Keratinocyte (primary cell): Measurements from ENCODE around the gene SLC6A3. TPM values are rescaled to one million over a fixed set of nuclear protein-coding genes. Genes with fewer than 3 reads are reported as not detected.

ENCODE experiments used
- DNase-seq: peaks from one replicate; pipeline ENCODE4 v3.0.0-alpha.2; 2011; ENCODE audit warnings: low read depth, missing footprints, low spot score
- FAIRE-seq: peaks from 2 replicates; lab custom pipeline; 2011; peaks lifted over from hg19 to GRCh38; lab: Jason Lieb, UNC
- H2AFZ ChIP-seq: 2 replicates; pipeline ENCODE4 v1.6.0; 2012; ENCODE audit warnings: low read length, control low read depth, inconsistent platforms; ENCODE audit not compliant: control insufficient read depth
- H3K27ac ChIP-seq: 2 replicates; pipeline ENCODE4 v1.5.1; 2011; ENCODE audit warnings: low read length; ENCODE audit not compliant: control insufficient read depth, insufficient read depth
- H3K27me3 ChIP-seq: 3 replicates; pipeline ENCODE4 v1.6.0; 2011; ENCODE audit warnings: low read length; ENCODE audit not compliant: control insufficient read depth, insufficient read depth; ENCODE audit errors: extremely low read depth
- H3K36me3 ChIP-seq, 2 experiments: 2 replicates in 1 of 2; 3 replicates in 1 of 2; pipeline ENCODE4 v1.5.1; 2011; ENCODE audit warnings: low read length in 2 of 2, mild to moderate bottlenecking in 1 of 2; ENCODE audit not compliant: control insufficient read depth in 2 of 2, insufficient read depth in 2 of 2; ENCODE audit errors: extremely low read depth in 1 of 2
- H3K4me1 ChIP-seq: 3 replicates; pipeline ENCODE4 v1.5.1; 2011; ENCODE audit warnings: low read length; ENCODE audit not compliant: control insufficient read depth, insufficient read depth; ENCODE audit errors: extremely low read depth
- H3K4me2 ChIP-seq: 3 replicates; pipeline ENCODE4 v1.6.0; 2011; ENCODE audit warnings: low read depth, low read length; ENCODE audit not compliant: control insufficient read depth, insufficient read depth; ENCODE audit errors: extremely low read depth
- H3K4me3 ChIP-seq, 3 experiments: fragments of 200-600 bp in 1 of 3; sonication (generic) in 1 of 3; 2 replicates in 2 of 3; 3 replicates in 1 of 3; pipeline ENCODE4 v1.5.1; 2011 to 2016; ENCODE audit warnings: low read length in 3 of 3, mild to moderate bottlenecking in 3 of 3, control low read depth in 2 of 3, inconsistent platforms in 1 of 3, low read depth in 1 of 3, mixed read lengths in 1 of 3, mixed run types in 1 of 3, moderate library complexity in 1 of 3; ENCODE audit not compliant: control insufficient read depth in 2 of 3, insufficient read depth in 2 of 3; ENCODE audit errors: extremely low read depth in 1 of 3
- H3K79me2 ChIP-seq: 2 replicates; pipeline ENCODE4 v1.6.0; 2012; ENCODE audit warnings: low read length; ENCODE audit not compliant: control insufficient read depth, insufficient read depth
- H3K9ac ChIP-seq: 3 replicates; pipeline ENCODE4 v1.6.0; 2011; ENCODE audit warnings: low read length; ENCODE audit not compliant: control insufficient read depth, insufficient read depth; ENCODE audit errors: extremely low read depth
- H3K9me1 ChIP-seq: 3 replicates; pipeline ENCODE4 v1.6.0; 2011; ENCODE audit warnings: low read length; ENCODE audit not compliant: control insufficient read depth, insufficient read depth; ENCODE audit errors: extremely low read depth
- H3K9me3 ChIP-seq: 2 replicates; pipeline ENCODE4 v1.5.1; 2012; ENCODE audit warnings: low read depth, low read length; ENCODE audit not compliant: control insufficient read depth
- H4K20me1 ChIP-seq: 3 replicates; pipeline ENCODE4 v1.6.0; 2011; ENCODE audit warnings: low read length; ENCODE audit not compliant: control insufficient read depth, insufficient read depth; ENCODE audit errors: extremely low read depth
- CTCF ChIP-seq, 3 experiments: IDR thresholded peaks in 1 of 3; conservative IDR thresholded peaks in 1 of 3; optimal IDR thresholded peaks in 1 of 3; 2 replicates in 2 of 3; 3 replicates in 1 of 3; pipeline versions ENCODE3 to v1.5.1; 2011; ENCODE audit warnings: low read length in 3 of 3, mild to moderate bottlenecking in 3 of 3, moderate library complexity in 2 of 3, control low read depth in 1 of 3, inconsistent platforms in 1 of 3; ENCODE audit not compliant: insufficient read depth in 2 of 3; ENCODE audit errors: extremely low read depth in 1 of 3
- EZH2 ChIP-seq: IDR thresholded peaks from one replicate; pipeline ENCODE4 v1.6.1; 2012; ENCODE audit warnings: inconsistent platforms, mild to moderate bottlenecking, low read length, moderate library complexity
- dilution Hi-C: fragments of 300-500 bp; cut with MboI; formaldehyde crosslinking; loops from one replicate; pipeline ENCODE4 v1.7.0; 2020; ENCODE audit warnings: low sequenced_read_pairs; ENCODE audit not compliant: extremely low pct_ligation_motif_present
- polyA plus RNA-seq, 5 experiments: library from polyadenylated mRNA; depleted of rRNA in 3 of 5; stranded (reverse) in 3 of 5; stranded (forward) in 1 of 5; unstranded in 1 of 5; fragments of >200 nt; gene quantifications; 1 replicate in 1 of 5; 2 replicates in 3 of 5; 3 replicates in 1 of 5; pipeline versions ENCODE4 v1.2.1 to v1.2.3, GENCODE V29; 2011 to 2012; ENCODE audit warnings: missing spikeins in 2 of 5, low read depth in 1 of 5, low replicate concordance in 1 of 5

SLC6A3 gene
- polyA plus RNA-seq, 1 donor (not counting 4 experiments of a cell fraction or from before 2014, with no cell fraction given), result 0.03 TPM

DNA sequence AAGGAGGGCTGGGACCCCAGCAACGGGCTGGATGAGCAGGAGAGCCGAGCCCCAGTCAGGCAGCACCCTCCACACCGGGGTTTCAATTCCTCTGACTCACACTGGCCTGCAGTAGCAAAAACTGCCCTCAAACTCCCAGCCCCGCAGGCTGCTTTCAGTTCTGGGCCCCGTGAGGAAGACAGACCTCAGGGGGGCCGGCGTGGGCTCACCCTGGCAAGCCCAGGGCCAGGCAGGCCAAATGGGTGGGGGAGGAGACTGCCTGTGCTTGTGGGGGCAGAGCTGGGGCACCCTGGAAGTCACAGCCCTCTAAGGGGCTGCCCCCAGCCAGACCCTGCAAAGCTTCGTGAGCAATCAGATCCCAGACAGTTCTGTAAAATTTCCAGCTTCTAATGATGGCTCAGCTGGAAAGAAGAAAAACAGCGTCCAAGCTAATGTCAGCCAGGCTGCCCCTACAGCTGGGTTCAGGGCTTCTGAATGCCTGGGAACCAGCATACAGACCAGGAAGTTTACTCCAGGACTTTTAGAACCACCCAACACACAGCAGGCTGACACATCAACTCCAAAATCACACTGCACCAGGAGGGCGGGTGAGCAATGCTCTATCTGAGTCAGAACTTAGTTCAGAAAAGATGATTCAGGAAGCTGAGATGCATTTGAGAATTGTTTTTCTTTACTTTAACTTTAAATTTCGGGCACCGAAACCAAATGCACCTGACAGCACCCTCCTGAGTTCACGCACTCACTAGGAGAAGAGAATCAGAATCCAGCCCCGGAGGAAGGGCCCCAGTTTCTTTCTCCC, 43.8 kb upstream of the SLC6A3 start:
- Histone ChIP-seq H3K9ac (no peak overlapping the region), H3K4me2 (no peak overlapping the region), H3K9me3 (no peaks in the 10 kb centered on the region), H3K27me3 (no peaks in the 10 kb centered on the region), H3K36me3 (peaks cover 27 to 29% of the 10 kb centered on the region in 2 experiments), H3K27ac (no peak overlapping the region), H3K79me2 (no peaks in the 10 kb centered on the region), H3K4me3 (no peak overlapping the region), H4K20me1 (peaks cover 3% of the 10 kb centered on the region), H3K4me1 (no peaks in the 10 kb centered on the region), H3K9me1 (no peaks in the 10 kb centered on the region), H2AFZ (no peak overlapping the region)
- FAIRE-seq (no peak), DNase-seq (no peak)
- dilution Hi-C loops, result no loop called here
- TF ChIP-seq EZH2, result no peak

GRCh38 chr5:1487079-1487764, 42.0 kb upstream of the SLC6A3 start:
- peaks cover 3% of the 10 kb centered on the region for H4K20me1 ChIP-seq
- TF ChIP-seq CTCF (optimal IDR thresholded peaks at IDR 0.05 in 1 of 3, IDR thresholded peaks at IDR 0.05 in 1 of 3, conservative IDR thresholded peaks at IDR 0.05 in 1 of 3; ENCODE audit: extremely low read depth in 1 of 3, insufficient read depth in 2 of 3, low read length in 3 of 3) (no peak), EZH2 (no peak)
- no peaks in the 10 kb centered on the region for H3K27me3 ChIP-seq
- no peak overlapping the region for H3K27ac ChIP-seq
- no peak overlapping the region for H3K4me3 ChIP-seq
- H3K4me1 ChIP-seq, result no peaks in the 10 kb centered on the region
- H2AFZ ChIP-seq, result no peak overlapping the region
- no peaks in the 10 kb centered on the region for H3K9me3 ChIP-seq
- H3K4me2 ChIP-seq, result no peak overlapping the region
- no peaks in the 10 kb centered on the region for H3K9me1 ChIP-seq
- dilution Hi-C loops, result no loop called here
- DNase-seq (no peak), FAIRE-seq (no peak)
- H3K79me2 ChIP-seq, result no peaks in the 10 kb centered on the region
- H3K36me3 ChIP-seq, result peaks cover 23 to 24% of the 10 kb centered on the region in 2 experiments
- H3K9ac ChIP-seq, result no peak overlapping the region
